Measurements from ENCODE around the gene TMEM121. TPM values are rescaled to one million over a fixed set of nuclear protein-coding genes. Genes with fewer than 3 reads are reported as not detected.
A peak's percentile ranks its signal among the peaks of the same experiment; 100 is the strongest.

The TMEM121 gene
- total RNA-seq, 1 donor from 2014 or later, result 5.8 TPM

GRCh38 chr14:105486974-105487448 is 39.4 kb upstream of the TMEM121 start:
- DNase-seq (ENCODE audit: low read depth in 2 of 2), result no peak

- DNase-seq (ENCODE audit: low read depth in 2 of 2), result no peak
Measured at GRCh38 chr14:105487449-105487985, 38.9 kb upstream of the TMEM121 start.

- no peak for DNase-seq (ENCODE audit: low read depth in 2 of 2)
Measured at GRCh38 chr14:105487986-105488777, 38.2 kb upstream of the TMEM121 start.

- DNase-seq (ENCODE audit: low read depth in 2 of 2), result no peak
Measured at GRCh38 chr14:105488781-105489541, 37.4 kb upstream of the TMEM121 start.

- peak; percentile 85 to 90 for DNase-seq (ENCODE audit: low read depth in 2 of 2)
Measured at GRCh38 chr14:105489542-105490266, 36.7 kb upstream of the TMEM121 start.

- DNase-seq (ENCODE audit: low read depth in 2 of 2), result no peak
Measured at GRCh38 chr14:105490267-105490571, 36.2 kb upstream of the TMEM121 start.

GRCh38 chr14:105490572-105491365 is 35.6 kb upstream of the TMEM121 start, which contains the start of gene TEDC1:
TEDC1 (plus strand) TSS chr14:105491246; CDS start chr14:105491376, 130 bp downstream.
- DNase-seq (ENCODE audit: low read depth in 2 of 2), result peak; percentile 100

GRCh38 chr14:105491366-105491973 is 34.9 kb upstream of the TMEM121 start:
- DNase-seq (ENCODE audit: low read depth in 2 of 2), result peak; percentile 70 to 82

- DNase-seq (ENCODE audit: low read depth in 2 of 2), result no peak
Measured at GRCh38 chr14:105492031-105492970, 34.1 kb upstream of the TMEM121 start.

GRCh38 chr14:105492971-105493871 is 33.2 kb upstream of the TMEM121 start:
- DNase-seq (ENCODE audit: low read depth in 2 of 2), result no peak

- no peak for DNase-seq (ENCODE audit: low read depth in 2 of 2)
Measured at GRCh38 chr14:105493921-105494605, 32.3 kb upstream of the TMEM121 start.

GRCh38 chr14:105494606-105494929 is 31.8 kb upstream of the TMEM121 start:
- DNase-seq (ENCODE audit: low read depth in 2 of 2), result no peak

- no peak for DNase-seq (ENCODE audit: low read depth in 2 of 2)
Measured at GRCh38 chr14:105495101-105495989, 31.0 kb upstream of the TMEM121 start.

GRCh38 chr14:105495990-105496830 is 30.2 kb upstream of the TMEM121 start:
- DNase-seq (ENCODE audit: low read depth in 2 of 2), result no peak

- DNase-seq (ENCODE audit: low read depth in 2 of 2), result no peak
Measured at GRCh38 chr14:105496831-105497591, 29.4 kb upstream of the TMEM121 start.

Data from lung microvascular endothelial cell (primary cell).